Left lung (tissue), 10 donors: ENCODE data around the gene CBX8. TPM values are rescaled to one million over a fixed set of nuclear protein-coding genes. Genes with fewer than 3 reads are reported as not detected.
A peak's percentile ranks its signal among the peaks of the same experiment; 100 is the strongest.

ENCODE experiments used
- ATAC-seq: fragments of 200-7000 bp; cut with Tn5 transposase; one replicate; pipeline ENCODE4 v1.9.1; 2020; ENCODE audit warnings: moderate library complexity
- DNase-seq, 4 donors: peaks; one replicate each; pipeline ENCODE4 v3.0.0-alpha.2; 2013 to 2020
- H3K27ac ChIP-seq, 2 donors: fragments of 200-600 bp; sonication (generic) in 1 of 2; one replicate each; pipeline versions ENCODE4 v1.5.0 to v1.8.0; 2020 to 2021
- H3K27me3 ChIP-seq, 2 donors: fragments of 200-600 bp; sonication (generic) in 1 of 2; one replicate each; pipeline versions ENCODE4 v1.5.0 to v1.8.0; 2020 to 2021
- H3K36me3 ChIP-seq, 2 donors: fragments of 200-600 bp; sonication (generic) in 1 of 2; one replicate each; pipeline versions ENCODE4 v1.5.0 to v1.8.0; 2020 to 2021
- H3K4me1 ChIP-seq, 2 donors: fragments of 200-600 bp; one replicate each; pipeline ENCODE4 v1.8.0; 2021
- H3K4me3 ChIP-seq, 2 donors: fragments of 200-600 bp; sonication (generic) in 1 of 2; one replicate each; pipeline versions ENCODE4 v1.5.0 to v1.8.0; 2020 to 2021; ENCODE audit warnings: mild to moderate bottlenecking in 1 of 2
- H3K9me3 ChIP-seq, 2 donors: fragments of 200-600 bp; sonication (generic) in 1 of 2; one replicate each; pipeline versions ENCODE4 v1.5.0 to v1.8.0; 2020 to 2021
- intact Hi-C, 2 donors: fragments of 100-400 bp; cut with DNase I; formaldehyde crosslinking; loops; one replicate each; pipeline versions ENCODE4 v1.11.2 to v1.14.2; 2022
- polyA plus RNA-seq, 6 donors: library from polyadenylated mRNA; unstranded; fragments of 120-200 nt; gene quantifications; one replicate each; pipeline ENCODE4 v1.2.1, GENCODE V29; 2013; ENCODE audit not compliant: insufficient read length in 6 of 6
- total RNA-seq, 2 donors: library from RNA; stranded (reverse); fragmentation: NEBNext Ultra II Directional; extraction: Animal tissue kit (Norgen Biotek cat#: 25700); gene quantifications; one replicate each; pipeline ENCODE4 v1.2.1, GENCODE V29; 2021
- TF ChIP-seq, protein P1 (sequence below), 2 donors: fragments of 200-600 bp; sonication (generic) in 1 of 2; IDR thresholded peaks; one replicate each; pipeline versions ENCODE4 v1.5.0 to v1.8.0; 2021; ENCODE audit warnings: antibody characterized with exemption in 2 of 2
- donor health status: DM: no; HTN: yes; CAD: no.
- donor health status: DM: no; HTN: no; CAD: no.

Gene CBX8
- total and polyA plus RNA-seq, 8 donors: 7.3 to 11.4 (median 8.9) TPM

DNA sequence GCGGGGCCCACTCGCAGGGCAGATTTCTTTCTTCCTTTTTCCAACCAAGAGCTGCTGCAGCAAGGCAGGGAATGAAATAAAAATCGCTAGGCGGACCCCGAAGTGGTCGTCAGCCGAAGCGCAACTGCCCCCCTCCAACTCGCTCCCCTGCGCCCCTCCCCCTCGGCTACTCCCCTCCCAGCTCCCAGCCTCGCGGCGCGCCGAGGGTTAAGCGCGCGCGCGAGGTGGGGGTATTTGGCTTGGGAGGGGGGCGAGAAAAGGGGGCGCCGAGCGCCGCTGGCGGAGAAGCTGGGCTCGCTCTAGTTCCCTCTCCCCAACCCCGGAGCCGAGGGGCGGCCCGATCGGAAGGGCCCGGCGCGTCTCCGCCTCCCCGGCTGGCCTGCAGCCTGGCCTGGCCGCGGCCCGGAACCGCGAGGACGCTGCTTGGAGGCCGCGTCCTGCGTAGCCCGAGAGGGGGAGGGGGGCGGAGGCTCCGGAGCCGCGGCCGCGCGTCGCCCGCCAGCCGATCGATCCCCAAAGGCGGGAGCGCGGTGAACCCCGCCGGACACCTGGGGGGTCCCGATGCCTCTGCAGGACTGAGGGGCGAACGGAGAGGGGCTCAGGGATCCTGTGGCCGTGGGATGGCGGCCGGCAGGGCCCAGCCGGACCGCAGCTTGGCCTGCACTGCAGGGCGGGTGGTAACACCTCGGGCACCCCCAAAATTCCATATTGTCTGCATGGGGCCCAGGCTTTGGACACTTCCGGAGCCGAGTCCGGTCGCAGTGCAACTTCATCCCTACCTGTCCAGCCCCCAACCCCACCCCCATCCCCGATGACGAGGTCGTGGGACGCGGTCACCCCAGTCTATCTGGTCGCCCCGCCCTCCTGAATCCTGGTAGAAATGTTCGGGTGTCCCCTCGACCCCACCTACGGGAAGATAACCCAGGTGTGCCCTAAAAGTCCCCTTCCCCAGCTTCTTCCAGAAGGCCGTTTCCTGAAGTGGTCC is 47.2 kb upstream of the CBX8 start:
- ATAC-seq (peak; percentile 64), DNase-seq (peak in 3 of 4 donors; percentile 66 to 89 (median 83))
- peaks cover 34 to 59% of the 10 kb centered on the region in 2 donors for H3K4me1 ChIP-seq
- peak overlapping the region; percentile 15 to 35 for H3K27ac ChIP-seq
- TF ChIP-seq, protein P1, sequence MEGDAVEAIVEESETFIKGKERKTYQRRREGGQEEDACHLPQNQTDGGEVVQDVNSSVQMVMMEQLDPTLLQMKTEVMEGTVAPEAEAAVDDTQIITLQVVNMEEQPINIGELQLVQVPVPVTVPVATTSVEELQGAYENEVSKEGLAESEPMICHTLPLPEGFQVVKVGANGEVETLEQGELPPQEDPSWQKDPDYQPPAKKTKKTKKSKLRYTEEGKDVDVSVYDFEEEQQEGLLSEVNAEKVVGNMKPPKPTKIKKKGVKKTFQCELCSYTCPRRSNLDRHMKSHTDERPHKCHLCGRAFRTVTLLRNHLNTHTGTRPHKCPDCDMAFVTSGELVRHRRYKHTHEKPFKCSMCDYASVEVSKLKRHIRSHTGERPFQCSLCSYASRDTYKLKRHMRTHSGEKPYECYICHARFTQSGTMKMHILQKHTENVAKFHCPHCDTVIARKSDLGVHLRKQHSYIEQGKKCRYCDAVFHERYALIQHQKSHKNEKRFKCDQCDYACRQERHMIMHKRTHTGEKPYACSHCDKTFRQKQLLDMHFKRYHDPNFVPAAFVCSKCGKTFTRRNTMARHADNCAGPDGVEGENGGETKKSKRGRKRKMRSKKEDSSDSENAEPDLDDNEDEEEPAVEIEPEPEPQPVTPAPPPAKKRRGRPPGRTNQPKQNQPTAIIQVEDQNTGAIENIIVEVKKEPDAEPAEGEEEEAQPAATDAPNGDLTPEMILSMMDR (IDR thresholded peaks at IDR 0.05): no peak
- intact Hi-C loops: loop anchor here in 1 of 2 donors (5.0 kb wide), 1 partner anchor 37 kb away; no protein-coding TSS in a partner anchor
- peaks cover 36 to 95% of the 10 kb centered on the region in 2 donors for H3K27me3 ChIP-seq
- no peaks in the 10 kb centered on the region for H3K36me3 ChIP-seq
- H3K9me3 ChIP-seq: no peaks in the 10 kb centered on the region
- peak overlapping the region; percentile 47 to 48 for H3K4me3 ChIP-seq

DNA sequence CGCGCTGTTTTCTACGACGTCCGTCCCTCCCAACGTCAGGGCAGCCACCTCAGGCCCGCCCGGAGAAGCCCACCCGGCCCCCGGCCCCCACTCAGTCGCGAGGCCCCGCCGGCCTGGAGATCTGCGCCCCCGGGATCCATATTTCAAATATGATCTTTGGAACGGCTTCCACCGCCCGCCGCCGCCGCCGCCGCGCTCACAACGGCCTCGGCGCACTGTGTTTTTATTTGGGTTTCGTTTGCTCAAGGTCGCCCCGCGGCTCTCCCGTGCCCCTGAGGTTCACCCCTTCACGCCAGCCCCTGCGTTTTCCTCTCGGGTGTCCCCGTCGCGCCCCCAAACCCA is 46.6 kb upstream of the CBX8 start:
- TF ChIP-seq, protein P1 (IDR thresholded peaks at IDR 0.05): peak in 1 of 2 donors; percentile 11
- no peaks in the 10 kb centered on the region for H3K36me3 ChIP-seq
- no peak for ATAC-seq
- intact Hi-C loops: loop anchor here in 1 of 2 donors (5.0 kb wide), 1 partner anchor 36 kb away; no protein-coding TSS in a partner anchor
- no peaks in the 10 kb centered on the region for H3K9me3 ChIP-seq
- DNase-seq: no peak
- H3K27ac ChIP-seq: no peak overlapping the region
- peaks cover 34 to 59% of the 10 kb centered on the region in 2 donors for H3K4me1 ChIP-seq
- peak overlapping the region; percentile 47 to 48 for H3K4me3 ChIP-seq
- H3K27me3 ChIP-seq: peaks cover 36 to 89% of the 10 kb centered on the region in 2 donors

DNA sequence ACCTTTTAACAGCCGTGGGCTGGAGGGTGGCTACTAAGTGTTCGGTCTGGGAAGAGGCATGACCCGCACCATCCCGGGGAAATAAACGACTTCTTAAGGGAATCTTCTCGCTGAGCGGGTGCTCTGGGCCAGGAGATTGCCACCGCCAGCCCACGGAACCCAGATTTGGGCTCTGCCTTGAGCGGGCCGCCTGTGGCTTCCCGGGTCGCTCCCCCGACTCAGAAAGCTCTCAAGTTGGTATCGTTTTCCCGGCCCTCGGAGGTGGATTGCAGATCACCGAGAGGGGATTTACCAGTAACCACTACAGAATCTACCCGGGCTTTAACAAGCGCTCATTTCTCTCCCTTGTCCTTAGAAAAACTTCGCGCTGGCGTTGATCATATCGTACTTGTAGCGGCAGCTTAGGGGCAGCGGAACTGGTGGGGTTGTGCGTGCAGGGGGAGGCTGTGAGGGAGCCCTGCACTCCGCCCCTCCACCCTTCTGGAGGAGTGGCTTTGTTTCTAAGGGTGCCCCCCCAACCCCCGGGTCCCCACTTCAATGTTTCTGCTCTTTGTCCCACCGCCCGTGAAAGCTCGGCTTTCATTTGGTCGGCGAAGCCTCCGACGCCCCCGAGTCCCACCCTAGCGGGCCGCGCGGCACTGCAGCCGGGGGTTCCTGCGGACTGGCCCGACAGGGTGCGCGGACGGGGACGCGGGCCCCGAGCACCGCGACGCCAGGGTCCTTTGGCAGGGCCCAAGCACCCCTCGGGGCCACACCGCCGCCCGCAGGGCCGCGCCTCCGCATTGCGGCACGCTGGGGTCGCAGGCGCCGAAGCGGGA is 46.0 kb upstream of the CBX8 start:
- Histone ChIP-seq H3K9me3 (no peaks in the 10 kb centered on the region), H3K27ac (no peak overlapping the region), H3K4me3 (peak overlapping the region; percentile 47 to 48), H3K4me1 (peaks cover 34 to 61% of the 10 kb centered on the region in 2 donors), H3K36me3 (no peaks in the 10 kb centered on the region), H3K27me3 (peaks cover 36 to 84% of the 10 kb centered on the region in 2 donors)
- intact Hi-C loops: loop anchor here in 1 of 2 donors (5.0 kb wide), 1 partner anchor 36 kb away; no protein-coding TSS in a partner anchor
- DNase-seq (no peak), ATAC-seq (no peak)
- TF ChIP-seq, protein P1 (IDR thresholded peaks at IDR 0.05): no peak

DNA sequence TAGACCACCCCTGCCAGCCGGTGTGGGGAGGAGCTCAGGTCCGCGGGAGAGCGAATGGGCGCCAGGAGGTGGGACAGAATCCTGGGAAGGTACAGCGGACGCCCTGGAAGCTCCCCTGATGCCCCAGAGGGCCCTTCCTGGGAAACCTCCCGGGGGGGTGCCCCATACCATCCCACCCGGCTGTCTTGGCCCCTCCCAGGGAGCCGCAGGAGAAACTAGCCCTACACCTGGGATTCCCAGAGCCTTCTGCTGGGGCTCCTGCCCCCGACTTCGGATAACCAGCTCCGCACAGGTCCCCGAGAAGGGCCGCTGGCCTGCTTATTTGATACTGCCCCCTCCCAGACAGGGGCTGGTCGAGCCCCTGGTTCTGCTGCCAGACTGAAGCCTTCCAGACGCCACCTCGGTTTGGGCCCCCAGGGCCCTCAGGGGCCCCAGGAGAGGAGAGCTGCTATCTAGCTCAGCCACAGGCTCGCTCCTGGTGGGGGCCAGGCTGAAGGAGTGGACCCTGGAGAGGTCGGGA is 45.3 kb upstream of the CBX8 start:
- Histone ChIP-seq H3K27me3 (peaks cover 36 to 77% of the 10 kb centered on the region in 2 donors), H3K9me3 (no peaks in the 10 kb centered on the region), H3K36me3 (no peaks in the 10 kb centered on the region), H3K4me3 (no peak overlapping the region), H3K4me1 (peaks cover 39 to 68% of the 10 kb centered on the region in 2 donors), H3K27ac (no peak overlapping the region)
- intact Hi-C loops: loop anchor here in 1 of 2 donors (5.0 kb wide), 1 partner anchor 35 kb away; no protein-coding TSS in a partner anchor
- DNase-seq (no peak), ATAC-seq (no peak)
- TF ChIP-seq, protein P1 (IDR thresholded peaks at IDR 0.05): no peak
